Endothelial cell of umbilical vein (primary cell): ENCODE measurements around the gene OR5M8.

Source experiments
- CTCF ChIP-seq, 2 donors: IDR thresholded peaks; 1 replicate in 1 of 2; 2 replicates in 1 of 2; pipeline ENCODE4 v1.5.1; 2011; ENCODE audit warnings: low read length in 2 of 2, mild to moderate bottlenecking in 2 of 2, moderate library complexity in 2 of 2, control low read depth in 1 of 2, inconsistent platforms in 1 of 2, low read depth in 1 of 2; ENCODE audit not compliant: insufficient read depth in 1 of 2; ENCODE audit errors: extremely low read depth in 1 of 2
- EZH2 ChIP-seq: IDR thresholded peaks from 2 replicates; pipeline ENCODE4 v1.6.1; 2012; ENCODE audit warnings: borderline replicate concordance, low read depth, mild to moderate bottlenecking, moderate library complexity, low read length, inconsistent platforms; ENCODE audit not compliant: severe bottlenecking
- GATA2 ChIP-seq: IDR thresholded peaks from 2 replicates; pipeline ENCODE4 v1.7.0; 2011; ENCODE audit warnings: low read depth, mild to moderate bottlenecking, moderate library complexity, mixed read lengths, low read length; ENCODE audit not compliant: insufficient read length, insufficient read depth
- JUN ChIP-seq: IDR thresholded peaks from 2 replicates; pipeline ENCODE4 v1.6.1; 2011; ENCODE audit warnings: borderline replicate concordance, low read depth; ENCODE audit not compliant: insufficient read length, insufficient read depth
- MAX ChIP-seq: IDR thresholded peaks from 2 replicates; pipeline ENCODE4 v1.6.1; 2011; ENCODE audit not compliant: insufficient read depth, insufficient read length
- MYC ChIP-seq: IDR thresholded peaks from one replicate; pipeline ENCODE4 v1.6.1; 2011; ENCODE audit warnings: mild to moderate bottlenecking, low read depth, low read length
- POLR2A ChIP-seq: IDR thresholded peaks from 2 replicates; pipeline ENCODE4 v1.6.1; 2012; ENCODE audit warnings: low read depth, mild to moderate bottlenecking, control low read depth, low read length
- POLR2AphosphoS5 ChIP-seq: IDR thresholded peaks from 2 replicates; pipeline ENCODE4 v1.6.1; 2012; ENCODE audit warnings: low read depth, mild to moderate bottlenecking, control low read depth, low read length, moderate library complexity; ENCODE audit not compliant: insufficient read depth

GRCh38 chr11:56486801-56487200 is 4.4 kb downstream of the OR5M8 start:
- TF ChIP-seq CTCF (IDR thresholded peaks at IDR 0.05; ENCODE audit: extremely low read depth in 1 of 2, insufficient read depth in 1 of 2, low read depth in 1 of 2, low read length in 2 of 2) (no peak), POLR2A (no peak), JUN (no peak), EZH2 (no peak), GATA2 (no peak), MYC (no peak), MAX (no peak), POLR2AphosphoS5 (no peak)
